IMR-90 (cell line): ENCODE measurements around the gene ATP2A3. TPM values are rescaled to one million over a fixed set of nuclear protein-coding genes. Genes with fewer than 3 reads are reported as not detected.
A peak's percentile ranks its signal among the peaks of the same experiment; 100 is the strongest.

ENCODE experiments used
- ATAC-seq: fragments of 200-7000 bp; cut with Tn5 transposase; 2 replicates; pipeline ENCODE4 v1.9.1; 2020; ENCODE audit warnings: low read depth, mild to moderate bottlenecking, moderate library complexity
- BruUV-seq: library from RNA; stranded (reverse); fragments of 400-500 nt; replicated peaks from 2 replicates; lab custom pipeline; 2021; lab: Mats Ljungman, UMichigan
- CTCF ChIA-PET: fragments of 300-600 bp; formaldehyde crosslinking; extraction: SDS; loops from one replicate; lab custom pipeline; 2021; ENCODE audit warnings: antibody characterized with exemption; lab: Yijun Ruan, JAX
- POLR2A ChIA-PET: fragments of 300-600 bp; sonication (Branson Sonifier 250); formaldehyde crosslinking; loops from one replicate; lab custom pipeline; 2022; ENCODE audit warnings: antibody characterized with exemption; ENCODE audit not compliant: unreplicated experiment; lab: Charles Lee
- DNase-seq: peaks from one replicate; pipeline ENCODE4 v3.0.0; 2013
- H2AFZ ChIP-seq: replicated peaks from 2 replicates; pipeline ENCODE3; 2013; ENCODE audit warnings: low read length, mild to moderate bottlenecking; ENCODE audit not compliant: poor library complexity
- H2AK5ac ChIP-seq: 2 replicates; pipeline ENCODE4 v1.6.1; 2013; ENCODE audit warnings: low read depth, low read length, inconsistent platforms
- H2AK9ac ChIP-seq: replicated peaks from 2 replicates; pipeline ENCODE3; 2013; ENCODE audit warnings: mild to moderate bottlenecking, low read depth, low read length, moderate library complexity; ENCODE audit not compliant: poor library complexity
- H2BK120ac ChIP-seq: 2 replicates; pipeline ENCODE4 v1.6.1; 2013; ENCODE audit warnings: low read depth, low read length, inconsistent platforms
- H2BK15ac ChIP-seq: 3 replicates; pipeline ENCODE4 v1.6.1; 2013; ENCODE audit warnings: low read depth, low read length, inconsistent platforms
- H2BK20ac ChIP-seq: 2 replicates; pipeline ENCODE4 v1.6.1; 2013; ENCODE audit warnings: low read depth, mild to moderate bottlenecking, inconsistent platforms, low read length, moderate library complexity
- H2BK5ac ChIP-seq: 2 replicates; pipeline ENCODE4 v1.6.1; 2013; ENCODE audit warnings: mild to moderate bottlenecking, low read depth, low read length, inconsistent platforms; ENCODE audit not compliant: poor library complexity, severe bottlenecking
- H3K14ac ChIP-seq: replicated peaks from 2 replicates; pipeline ENCODE4 v1.6.1; 2013; ENCODE audit warnings: low read depth, low read length, inconsistent platforms
- H3K18ac ChIP-seq: 2 replicates; pipeline ENCODE4 v1.6.1; 2013; ENCODE audit warnings: low read depth, low read length, control low read depth
- H3K23ac ChIP-seq: 2 replicates; pipeline ENCODE4 v1.6.1; 2013; ENCODE audit warnings: low read depth, low read length, inconsistent platforms
- H3K27ac ChIP-seq: 2 replicates; pipeline ENCODE4 v1.5.1; 2013; ENCODE audit warnings: mild to moderate bottlenecking, control low read depth, low read length; ENCODE audit not compliant: insufficient read depth
- H3K27me3 ChIP-seq: 2 replicates; pipeline ENCODE4 v1.6.1; 2013; ENCODE audit warnings: low read length; ENCODE audit not compliant: control insufficient read depth, insufficient read depth
- H3K36me3 ChIP-seq: 2 replicates; pipeline ENCODE4 v1.6.1; 2013; ENCODE audit warnings: low read length, mixed read lengths; ENCODE audit not compliant: control insufficient read depth, insufficient read depth
- H3K4ac ChIP-seq: 2 replicates; pipeline ENCODE4 v1.6.1; 2013; ENCODE audit warnings: low read depth, low read length, inconsistent platforms
- H3K4me1 ChIP-seq: 2 replicates; pipeline ENCODE4 v1.6.1; 2013; ENCODE audit warnings: low read length, mixed read lengths; ENCODE audit not compliant: control insufficient read depth, insufficient read depth
- H3K4me2 ChIP-seq: 2 replicates; pipeline ENCODE4 v1.6.1; 2013; ENCODE audit warnings: low read depth, mild to moderate bottlenecking, control low read depth, low read length, moderate library complexity
- H3K4me3 ChIP-seq: 2 replicates; pipeline ENCODE4 v1.5.1; 2013; ENCODE audit warnings: low read depth, mild to moderate bottlenecking, control low read depth, low read length, moderate library complexity; ENCODE audit not compliant: insufficient read depth
- H3K56ac ChIP-seq: 2 replicates; pipeline ENCODE4 v1.6.1; 2013; ENCODE audit warnings: low read length, inconsistent platforms; ENCODE audit not compliant: insufficient read depth; ENCODE audit errors: extremely low read depth
- H3K79me1 ChIP-seq, 2 experiments: 2 replicates each; pipeline ENCODE4 v1.6.1; 2013; ENCODE audit warnings: low read length in 2 of 2, inconsistent platforms in 1 of 2, low read depth in 1 of 2
- H3K9ac ChIP-seq: 2 replicates; pipeline ENCODE4 v1.6.1; 2013; ENCODE audit warnings: low read depth, low read length, control low read depth
- H3K9me1 ChIP-seq: 2 replicates; pipeline ENCODE4 v1.6.1; 2013; ENCODE audit warnings: low read length, inconsistent platforms; ENCODE audit not compliant: insufficient read depth
- H3K9me3 ChIP-seq: 2 replicates; pipeline ENCODE4 v1.6.1; 2013; ENCODE audit warnings: low read length; ENCODE audit not compliant: control insufficient read depth, insufficient read depth
- H4K20me1 ChIP-seq: 2 replicates; pipeline ENCODE4 v1.6.1; 2013; ENCODE audit warnings: low read length, inconsistent platforms; ENCODE audit not compliant: insufficient read depth
- H4K5ac ChIP-seq: 2 replicates; pipeline ENCODE4 v1.6.1; 2013; ENCODE audit warnings: mild to moderate bottlenecking, low read depth, low read length, control low read depth
- H4K8ac ChIP-seq, 2 experiments: 2 replicates each; pipeline ENCODE4 v1.6.1; 2013; ENCODE audit warnings: low read depth in 2 of 2, low read length in 2 of 2, control low read depth in 1 of 2, inconsistent platforms in 1 of 2
- H4K91ac ChIP-seq: 2 replicates; pipeline ENCODE4 v1.6.1; 2013; ENCODE audit warnings: low read depth, low read length, inconsistent platforms; ENCODE audit not compliant: insufficient read depth
- BHLHE40 ChIP-seq: fragments of 150-350 bp; IDR thresholded peaks from 2 replicates; pipeline ENCODE4 v1.6.1; 2016; ENCODE audit warnings: mild to moderate bottlenecking, low read depth, low read length
- CEBPB ChIP-seq: IDR thresholded peaks from 2 replicates; pipeline ENCODE4 v1.6.1; 2012; ENCODE audit warnings: low read depth, low read length, improper control_type of control experiment
- CHD1 ChIP-seq: IDR thresholded peaks from 2 replicates; pipeline ENCODE4 v1.6.1; 2012; ENCODE audit warnings: low read depth, low read length, improper control_type of control experiment
- CTCF ChIP-seq: conservative IDR thresholded peaks from 2 replicates; pipeline ENCODE4 v1.5.1; 2012; ENCODE audit warnings: mild to moderate bottlenecking, low read depth, low read length, improper control_type of control experiment
- ELK1 ChIP-seq: fragments of 150-350 bp; IDR thresholded peaks from 2 replicates; pipeline ENCODE4 v1.6.1; 2016; ENCODE audit warnings: low read depth, mild to moderate bottlenecking, low read length, moderate library complexity, borderline replicate concordance
- FOS ChIP-seq: fragments of 150-350 bp; IDR thresholded peaks from 2 replicates; pipeline ENCODE4 v1.6.1; 2016; ENCODE audit warnings: low read depth, low read length
- MAFK ChIP-seq: IDR thresholded peaks from 2 replicates; pipeline ENCODE4 v1.6.1; 2012; ENCODE audit warnings: low read depth, low read length, improper control_type of control experiment
- MXI1 ChIP-seq: IDR thresholded peaks from 2 replicates; pipeline ENCODE4 v1.6.1; 2012; ENCODE audit warnings: low read depth, mild to moderate bottlenecking, low read length, moderate library complexity, borderline replicate concordance
- NFE2L2 ChIP-seq: fragments of 150-350 bp; IDR thresholded peaks from 2 replicates; pipeline ENCODE4 v1.6.1; 2016; ENCODE audit warnings: low read depth, mild to moderate bottlenecking, low read length
- POLR2A ChIP-seq: IDR thresholded peaks from 2 replicates; pipeline ENCODE4 v1.6.1; 2012; ENCODE audit warnings: mild to moderate bottlenecking, low read depth, low read length
- RAD21 ChIP-seq: IDR thresholded peaks from 2 replicates; pipeline ENCODE4 v1.6.1; 2012; ENCODE audit warnings: low read length, improper control_type of control experiment
- RCOR1 ChIP-seq: IDR thresholded peaks from 2 replicates; pipeline ENCODE4 v1.6.1; 2012; ENCODE audit warnings: mild to moderate bottlenecking, low read length, improper control_type of control experiment; ENCODE audit not compliant: insufficient replicate concordance
- RFX5 ChIP-seq: IDR thresholded peaks from 2 replicates; pipeline ENCODE4 v1.8.0; 2012; ENCODE audit warnings: low read depth, mild to moderate bottlenecking, low read length, moderate library complexity
- USF2 ChIP-seq: fragments of 150-350 bp; IDR thresholded peaks from 2 replicates; pipeline ENCODE4 v1.6.1; 2017; ENCODE audit warnings: mild to moderate bottlenecking, antibody characterized with exemption, low read length, low read depth
- WGBS, 2 experiments: methylation state at CpG; one replicate each; pipeline versions ENCODE4 v1.1.5 to v1.1.7; 2013; ENCODE audit warnings: missing lambda C conversion rate in 2 of 2; ENCODE audit not compliant: insufficient read length in 1 of 2; ENCODE audit errors: extremely low coverage in 2 of 2; 5-methylcytosine and 5-hydroxymethylcytosine counted together
- dilution Hi-C: fragments of 300-500 bp; cut with HindIII; formaldehyde crosslinking; loops from one replicate; pipeline ENCODE4 v1.14.3; 2018; ENCODE audit warnings: low sequenced_read_pairs; ENCODE audit not compliant: unreplicated experiment
- in situ Hi-C: fragments of 300-500 bp; cut with MboI; formaldehyde crosslinking; loops from 3 replicates; pipeline ENCODE4 v1.14.3; 2019; ENCODE audit warnings: low sequenced_read_pairs, inconsistent platforms, mixed read lengths
- intact Hi-C: fragments of 100-400 bp; cut with micrococcal nuclease; formaldehyde crosslinking; loops from 2 replicates; pipeline ENCODE4 v1.10.0; 2022
- polyA plus RNA-seq, 3 experiments: library from polyadenylated mRNA; depleted of rRNA; stranded (reverse); fragments of >200 nt; gene quantifications; 2 replicates each; pipeline ENCODE4 v1.2.3, GENCODE V29; 2012; ENCODE audit warnings: low replicate concordance in 1 of 3
- total RNA-seq: library from RNA; depleted of rRNA; stranded (reverse); fragments of >200 nt; gene quantifications from 2 replicates; pipeline ENCODE4 v1.2.3, GENCODE V29; 2012

The ATP2A3 gene
- total and polyA plus RNA-seq, 2 of the 4 experiments (the other 2 are of a cell fraction): 0.18 to 0.63 TPM

DNA sequence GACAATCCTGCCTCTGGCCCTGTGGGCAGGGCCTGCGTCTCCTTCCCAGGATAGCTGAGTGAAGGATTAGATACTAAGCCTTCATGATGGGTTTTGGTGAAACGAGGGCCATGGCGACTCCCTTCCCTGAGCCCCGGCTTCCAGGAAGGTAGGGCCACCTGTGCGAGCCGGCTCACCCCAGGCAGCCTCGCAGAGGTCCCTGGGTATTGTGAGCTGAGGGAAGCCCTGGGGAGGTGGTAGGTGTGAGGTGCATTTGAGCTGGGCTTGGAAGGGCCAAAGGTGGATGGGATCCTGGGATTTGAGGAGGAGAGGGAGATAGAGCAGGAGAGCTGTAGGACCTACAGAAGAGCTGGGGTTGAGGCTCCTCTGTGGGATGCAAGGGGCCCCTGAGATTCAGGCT, 41.5 kb downstream of the ATP2A3 start:
- no peak for TF ChIP-seq RAD21
- no peak for TF ChIP-seq MXI1
- no peak for TF ChIP-seq CEBPB
- TF ChIP-seq POLR2A: no peak
- no peak for TF ChIP-seq BHLHE40
- no peak for TF ChIP-seq RFX5
- TF ChIP-seq FOS: no peak
- TF ChIP-seq USF2: no peak
- TF ChIP-seq CTCF: no peak
- TF ChIP-seq RCOR1: no peak
- TF ChIP-seq ELK1: no peak
- TF ChIP-seq CHD1: no peak
- TF ChIP-seq MAFK: no peak
- TF ChIP-seq NFE2L2: no peak
- POLR2A ChIA-PET: no interaction called here
- dilution Hi-C loops (no loop called here), intact Hi-C loops (no loop called here), in situ Hi-C loops (no loop called here)
- H2AFZ ChIP-seq: no peak overlapping the region
- no CpG with 5 or more reads among the region's 7 CpGs for WGBS, 2 experiments
- no peak overlapping the region for H3K4me2 ChIP-seq
- H3K36me3 ChIP-seq: no peaks in the 10 kb centered on the region
- H2AK5ac ChIP-seq: no peak overlapping the region
- H3K4ac ChIP-seq: no peak overlapping the region
- peaks cover 3% of the 10 kb centered on the region; the same call in 1 of the 2 replicates for H3K4me1 ChIP-seq
- H3K9me3 ChIP-seq: no peaks in the 10 kb centered on the region
- no peak overlapping the region for H4K91ac ChIP-seq
- BruUV-seq: no TSS peak
- peak overlapping the region; percentile 24 for H2AK9ac ChIP-seq
- H3K79me1 ChIP-seq: no peaks in the 10 kb centered on the region
- peaks cover 5% of the 10 kb centered on the region; the same call in 1 of the 2 replicates for H3K27me3 ChIP-seq
- H2BK15ac ChIP-seq: no peak overlapping the region
- H2BK20ac ChIP-seq: no peak overlapping the region
- DNase-seq (no peak), ATAC-seq (no peak)
- no peaks in the 10 kb centered on the region for H4K20me1 ChIP-seq
- no peak overlapping the region for H2BK5ac ChIP-seq
- no peak overlapping the region for H3K14ac ChIP-seq
- H3K23ac ChIP-seq: no peak overlapping the region
- H3K56ac ChIP-seq: no peak overlapping the region
- CTCF ChIA-PET: interaction anchor here (0.7 kb wide), 1 partner anchor 9 kb away, joined by 3 read pairs; no protein-coding TSS in a partner anchor
- H4K5ac ChIP-seq: no peak overlapping the region
- H2BK120ac ChIP-seq: no peak overlapping the region
- H4K8ac ChIP-seq: no peak overlapping the region
- H3K27ac ChIP-seq: no peak overlapping the region
- H3K18ac ChIP-seq: no peak overlapping the region
- H3K9me1 ChIP-seq: no peaks in the 10 kb centered on the region
- H3K4me3 ChIP-seq: no peak overlapping the region
- H3K9ac ChIP-seq: no peak overlapping the region
